Measurements from ENCODE around the gene VDAC1. TPM values are rescaled to one million over a fixed set of nuclear protein-coding genes. Genes with fewer than 3 reads are reported as not detected.

VDAC1 gene
- total RNA-seq, 1 donor from 2014 or later = 125 TPM

DNA sequence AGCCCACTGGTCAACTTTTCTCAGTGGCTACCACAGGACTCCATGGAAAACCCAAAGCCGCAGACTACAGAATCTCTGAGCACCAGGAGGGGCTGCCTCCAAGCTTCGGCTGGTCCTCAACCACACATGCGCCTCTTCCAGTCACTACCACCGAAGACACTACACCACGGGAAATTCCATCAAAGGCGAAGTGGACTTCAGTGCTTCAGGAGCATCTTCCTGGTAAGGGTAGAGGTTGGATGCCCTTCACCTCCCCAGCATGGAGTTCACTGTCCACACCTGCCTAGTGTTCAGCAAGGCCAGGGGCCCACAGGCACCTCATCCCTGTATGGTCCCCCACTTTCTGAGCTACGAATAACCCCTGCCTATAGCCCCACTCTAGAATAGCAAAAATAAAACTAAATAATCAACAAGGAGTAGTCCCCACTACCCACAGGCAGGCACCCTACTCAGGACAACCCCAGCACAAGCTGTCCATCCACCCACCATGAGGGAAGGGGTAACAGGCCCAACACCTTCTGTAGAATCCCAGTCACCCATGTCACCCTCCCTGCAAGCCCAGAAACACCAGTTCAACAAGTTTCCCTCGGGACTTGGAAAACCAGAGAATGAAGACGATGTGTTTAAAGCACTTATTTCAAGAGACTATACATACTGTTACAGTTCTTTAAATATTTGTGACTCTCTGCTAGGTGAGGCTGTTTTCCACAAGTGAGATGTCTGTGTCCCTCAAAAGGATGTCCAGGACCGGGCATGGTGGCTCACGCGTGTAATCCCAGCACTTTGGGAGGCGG lies 2.6 kb downstream of the VDAC1 start:
- H3K27me3 ChIP-seq (ENCODE audit: low read depth) = no peaks in the 10 kb centered on the region
- intact Hi-C loops (cut with DNase I) = no loop called here
- H3K9me3 ChIP-seq = no peaks in the 10 kb centered on the region
- no peak overlapping the region for H3K4me3 ChIP-seq
- peaks cover 8% of the 10 kb centered on the region for H3K36me3 ChIP-seq
- H3K4me1 ChIP-seq = peaks cover 62% of the 10 kb centered on the region
- ATAC-seq = no peak
- no peak for DNase-seq
- TF ChIP-seq, protein P1, sequence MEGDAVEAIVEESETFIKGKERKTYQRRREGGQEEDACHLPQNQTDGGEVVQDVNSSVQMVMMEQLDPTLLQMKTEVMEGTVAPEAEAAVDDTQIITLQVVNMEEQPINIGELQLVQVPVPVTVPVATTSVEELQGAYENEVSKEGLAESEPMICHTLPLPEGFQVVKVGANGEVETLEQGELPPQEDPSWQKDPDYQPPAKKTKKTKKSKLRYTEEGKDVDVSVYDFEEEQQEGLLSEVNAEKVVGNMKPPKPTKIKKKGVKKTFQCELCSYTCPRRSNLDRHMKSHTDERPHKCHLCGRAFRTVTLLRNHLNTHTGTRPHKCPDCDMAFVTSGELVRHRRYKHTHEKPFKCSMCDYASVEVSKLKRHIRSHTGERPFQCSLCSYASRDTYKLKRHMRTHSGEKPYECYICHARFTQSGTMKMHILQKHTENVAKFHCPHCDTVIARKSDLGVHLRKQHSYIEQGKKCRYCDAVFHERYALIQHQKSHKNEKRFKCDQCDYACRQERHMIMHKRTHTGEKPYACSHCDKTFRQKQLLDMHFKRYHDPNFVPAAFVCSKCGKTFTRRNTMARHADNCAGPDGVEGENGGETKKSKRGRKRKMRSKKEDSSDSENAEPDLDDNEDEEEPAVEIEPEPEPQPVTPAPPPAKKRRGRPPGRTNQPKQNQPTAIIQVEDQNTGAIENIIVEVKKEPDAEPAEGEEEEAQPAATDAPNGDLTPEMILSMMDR (IDR thresholded peaks at IDR 0.05) = no peak
- H3K27ac ChIP-seq = no peak overlapping the region

DNA sequence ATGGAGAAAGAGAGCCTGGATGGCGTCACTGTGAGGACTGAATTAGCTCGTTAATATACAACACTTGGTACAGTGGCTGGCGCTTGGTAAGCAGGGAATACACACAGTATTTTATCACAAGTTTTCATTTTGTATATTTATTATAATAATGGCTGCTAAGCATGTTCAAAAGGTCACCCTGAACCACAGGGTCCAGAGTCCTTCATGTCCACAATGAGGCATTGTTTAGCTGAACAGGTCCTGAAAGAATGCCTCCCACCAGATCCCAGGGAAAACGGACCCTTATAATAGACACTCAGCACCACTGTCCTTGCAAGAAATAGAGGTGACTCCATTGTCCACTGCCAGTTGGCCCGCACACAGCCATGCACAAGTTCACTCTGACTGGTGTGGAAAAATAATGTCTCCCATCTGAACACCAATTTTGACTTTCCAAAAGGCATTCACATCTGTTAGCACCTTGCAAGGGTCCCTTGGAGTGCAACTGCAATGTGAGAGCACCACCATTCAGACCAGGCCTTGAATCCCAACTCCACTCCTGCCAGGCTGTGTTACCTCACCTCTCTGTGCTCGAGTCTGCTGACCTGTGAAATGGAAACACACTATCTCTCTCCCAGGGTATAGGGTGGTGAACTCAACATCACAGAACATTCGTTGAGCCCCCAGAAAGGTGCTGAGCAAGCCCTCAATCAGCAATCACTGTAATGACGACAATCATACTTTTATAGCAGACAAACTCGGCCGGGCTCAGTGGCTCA lies 3.9 kb downstream of the VDAC1 start:
- Histone ChIP-seq H3K27ac (no peak overlapping the region), H3K36me3 (peaks cover 8% of the 10 kb centered on the region), H3K4me3 (no peak overlapping the region), H3K27me3 (ENCODE audit: low read depth) (no peaks in the 10 kb centered on the region), H3K9me3 (no peaks in the 10 kb centered on the region), H3K4me1 (peaks cover 70% of the 10 kb centered on the region)
- TF ChIP-seq, protein P1 (IDR thresholded peaks at IDR 0.05) = no peak
- ATAC-seq (no peak), DNase-seq (no peak)
- intact Hi-C loops (cut with DNase I) = no loop called here

DNA sequence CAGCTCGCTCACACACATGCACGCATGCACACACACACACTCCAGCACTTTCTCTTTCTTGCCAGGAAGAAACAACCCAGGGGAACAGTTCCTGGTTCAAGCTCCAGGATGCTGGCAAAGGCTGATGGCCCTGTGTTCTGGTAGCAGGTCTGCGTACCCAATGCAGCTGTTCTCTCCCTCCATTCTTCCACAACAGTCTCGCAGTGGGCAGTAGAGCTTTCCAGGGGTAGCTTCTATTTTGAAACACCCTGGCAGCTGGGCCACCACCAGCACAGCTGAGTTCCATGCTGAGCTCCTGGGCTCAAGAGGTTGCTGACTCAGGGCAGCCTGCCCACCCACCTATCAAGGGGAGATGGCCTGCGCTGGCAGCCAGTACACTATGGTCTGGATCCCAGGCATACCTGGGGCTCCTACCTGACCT lies 4.7 kb downstream of the VDAC1 start:
- H3K27ac ChIP-seq = no peak overlapping the region
- TF ChIP-seq, protein P1 (IDR thresholded peaks at IDR 0.05) = no peak
- ATAC-seq (no peak), DNase-seq (no peak)
- H3K36me3 ChIP-seq = peaks cover 8% of the 10 kb centered on the region
- no peaks in the 10 kb centered on the region for H3K9me3 ChIP-seq
- H3K4me1 ChIP-seq = peaks cover 72% of the 10 kb centered on the region
- intact Hi-C loops (cut with DNase I) = no loop called here
- no peaks in the 10 kb centered on the region for H3K27me3 ChIP-seq (ENCODE audit: low read depth)
- H3K4me3 ChIP-seq = no peak overlapping the region

DNA sequence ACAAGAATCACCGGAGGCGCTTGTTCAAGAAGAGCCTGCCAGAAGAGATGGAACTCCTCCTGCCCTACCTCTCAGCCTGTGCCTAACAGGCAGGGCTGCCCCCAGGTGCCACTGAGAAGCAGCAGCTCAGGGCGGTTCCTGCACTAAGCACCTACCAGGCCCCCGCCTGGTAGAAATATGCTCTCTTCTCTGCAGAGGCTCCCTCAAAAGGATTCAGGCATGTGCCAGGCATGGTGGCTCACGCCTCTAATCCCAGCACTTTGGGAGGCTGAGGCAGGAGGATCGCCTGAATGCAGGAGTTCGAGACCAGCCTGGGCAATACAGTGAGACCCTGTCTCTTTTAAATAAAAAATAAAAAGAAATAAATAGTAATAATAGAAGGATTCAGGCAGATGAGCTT lies 6.0 kb downstream of the VDAC1 start:
- no peak overlapping the region for H3K4me3 ChIP-seq
- TF ChIP-seq, protein P1 (IDR thresholded peaks at IDR 0.05) = no peak
- intact Hi-C loops (cut with DNase I) = no loop called here
- no peak for DNase-seq
- peaks cover 84% of the 10 kb centered on the region for H3K4me1 ChIP-seq
- H3K27ac ChIP-seq = no peak overlapping the region
- no peaks in the 10 kb centered on the region for H3K27me3 ChIP-seq (ENCODE audit: low read depth)
- ATAC-seq = no peak
- H3K36me3 ChIP-seq = peaks cover 8% of the 10 kb centered on the region
- no peaks in the 10 kb centered on the region for H3K9me3 ChIP-seq

DNA sequence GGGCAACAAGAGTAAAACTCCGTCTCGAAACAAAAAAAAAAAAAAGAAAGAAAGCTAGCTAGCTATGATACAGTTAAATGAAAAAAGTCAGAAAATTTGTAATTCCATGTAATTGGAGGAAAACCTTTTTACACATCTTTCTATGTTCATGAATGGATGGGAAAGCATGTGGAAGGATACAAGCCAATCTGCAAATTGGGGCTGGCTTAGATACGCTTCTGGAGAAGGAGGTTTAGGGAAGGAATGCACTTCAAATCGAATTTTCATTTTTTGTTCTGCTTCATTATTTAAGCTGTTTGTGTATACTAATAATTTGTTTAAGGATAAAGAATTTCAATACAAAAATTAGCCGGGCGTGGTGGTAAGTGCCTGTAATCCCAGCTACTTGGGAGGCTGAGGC lies 6.7 kb downstream of the VDAC1 start:
- ATAC-seq = no peak
- intact Hi-C loops (cut with DNase I) = no loop called here
- Histone ChIP-seq H3K4me3 (no peak overlapping the region), H3K9me3 (no peaks in the 10 kb centered on the region), H3K4me1 (peaks cover 84% of the 10 kb centered on the region), H3K36me3 (peaks cover 8% of the 10 kb centered on the region), H3K27ac (no peak overlapping the region), H3K27me3 (ENCODE audit: low read depth) (no peaks in the 10 kb centered on the region)
- DNase-seq = no peak
- TF ChIP-seq, protein P1 (IDR thresholded peaks at IDR 0.05) = no peak
